PFSK-1 (cell line): ENCODE measurements around the gene AKAP6.

Experiments
- FOXP2 ChIP-seq: optimal IDR thresholded peaks from 2 replicates; pipeline ENCODE3; 2011; ENCODE audit warnings: borderline replicate concordance, control low read depth, inconsistent platforms; ENCODE audit not compliant: insufficient read depth; ENCODE audit errors: extremely low read length, extremely low read depth
- POLR2AphosphoS5 ChIP-seq: IDR thresholded peaks from 2 replicates; pipeline ENCODE4 v1.6.1; 2012; ENCODE audit warnings: low read depth, mild to moderate bottlenecking, control low read depth, low read length, moderate library complexity
- SIN3A ChIP-seq: IDR thresholded peaks from 2 replicates; pipeline ENCODE4 v1.6.1; 2012; ENCODE audit warnings: mild to moderate bottlenecking, low read length, moderate library complexity, borderline replicate concordance; ENCODE audit not compliant: insufficient read depth
- TAF1 ChIP-seq: IDR thresholded peaks from 2 replicates; pipeline ENCODE4 v1.6.1; 2012; ENCODE audit warnings: low read length, control low read depth, borderline replicate concordance; ENCODE audit not compliant: insufficient read depth
- TF ChIP-seq, protein P1 (sequence below), 2 experiments: IDR thresholded peaks; 2 replicates each; pipeline versions ENCODE4 v1.6.1 to v1.8.0; 2011 to 2012; ENCODE audit warnings: low read depth in 2 of 2, low read length in 2 of 2, control low read depth in 1 of 2, inconsistent platforms in 1 of 2, mild to moderate bottlenecking in 1 of 2, moderate library complexity in 1 of 2; ENCODE audit not compliant: insufficient read depth in 1 of 2

The AKAP6 gene

DNA sequence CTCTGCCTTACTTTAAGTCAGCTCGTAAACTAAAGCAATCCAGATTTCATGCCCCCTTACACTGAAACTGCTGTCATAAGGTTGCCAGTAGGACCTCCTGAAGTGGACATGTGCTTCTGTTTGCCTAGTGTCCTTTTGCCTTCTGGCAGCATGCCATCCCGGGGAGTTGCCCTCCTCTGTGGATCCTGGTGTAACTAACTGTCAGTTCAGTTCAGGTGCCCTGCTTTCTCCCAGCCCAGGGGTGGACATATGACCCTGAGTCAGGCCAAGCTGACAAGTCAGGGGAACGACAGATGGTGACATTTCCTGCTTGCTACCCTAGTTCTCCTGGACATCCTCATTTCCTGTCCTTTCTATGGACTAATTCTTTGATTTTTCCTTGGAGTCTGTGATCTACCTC is 25.6 kb downstream of the AKAP6 start:
- TF ChIP-seq TAF1 (no peak), POLR2AphosphoS5 (no peak), SIN3A (no peak), FOXP2 (no peak)
- TF ChIP-seq, protein P1, sequence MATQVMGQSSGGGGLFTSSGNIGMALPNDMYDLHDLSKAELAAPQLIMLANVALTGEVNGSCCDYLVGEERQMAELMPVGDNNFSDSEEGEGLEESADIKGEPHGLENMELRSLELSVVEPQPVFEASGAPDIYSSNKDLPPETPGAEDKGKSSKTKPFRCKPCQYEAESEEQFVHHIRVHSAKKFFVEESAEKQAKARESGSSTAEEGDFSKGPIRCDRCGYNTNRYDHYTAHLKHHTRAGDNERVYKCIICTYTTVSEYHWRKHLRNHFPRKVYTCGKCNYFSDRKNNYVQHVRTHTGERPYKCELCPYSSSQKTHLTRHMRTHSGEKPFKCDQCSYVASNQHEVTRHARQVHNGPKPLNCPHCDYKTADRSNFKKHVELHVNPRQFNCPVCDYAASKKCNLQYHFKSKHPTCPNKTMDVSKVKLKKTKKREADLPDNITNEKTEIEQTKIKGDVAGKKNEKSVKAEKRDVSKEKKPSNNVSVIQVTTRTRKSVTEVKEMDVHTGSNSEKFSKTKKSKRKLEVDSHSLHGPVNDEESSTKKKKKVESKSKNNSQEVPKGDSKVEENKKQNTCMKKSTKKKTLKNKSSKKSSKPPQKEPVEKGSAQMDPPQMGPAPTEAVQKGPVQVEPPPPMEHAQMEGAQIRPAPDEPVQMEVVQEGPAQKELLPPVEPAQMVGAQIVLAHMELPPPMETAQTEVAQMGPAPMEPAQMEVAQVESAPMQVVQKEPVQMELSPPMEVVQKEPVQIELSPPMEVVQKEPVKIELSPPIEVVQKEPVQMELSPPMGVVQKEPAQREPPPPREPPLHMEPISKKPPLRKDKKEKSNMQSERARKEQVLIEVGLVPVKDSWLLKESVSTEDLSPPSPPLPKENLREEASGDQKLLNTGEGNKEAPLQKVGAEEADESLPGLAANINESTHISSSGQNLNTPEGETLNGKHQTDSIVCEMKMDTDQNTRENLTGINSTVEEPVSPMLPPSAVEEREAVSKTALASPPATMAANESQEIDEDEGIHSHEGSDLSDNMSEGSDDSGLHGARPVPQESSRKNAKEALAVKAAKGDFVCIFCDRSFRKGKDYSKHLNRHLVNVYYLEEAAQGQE (IDR thresholded peaks at IDR 0.05; ENCODE audit: insufficient read depth in 1 of 2, low read depth in 2 of 2, low read length in 2 of 2), result no peak

DNA sequence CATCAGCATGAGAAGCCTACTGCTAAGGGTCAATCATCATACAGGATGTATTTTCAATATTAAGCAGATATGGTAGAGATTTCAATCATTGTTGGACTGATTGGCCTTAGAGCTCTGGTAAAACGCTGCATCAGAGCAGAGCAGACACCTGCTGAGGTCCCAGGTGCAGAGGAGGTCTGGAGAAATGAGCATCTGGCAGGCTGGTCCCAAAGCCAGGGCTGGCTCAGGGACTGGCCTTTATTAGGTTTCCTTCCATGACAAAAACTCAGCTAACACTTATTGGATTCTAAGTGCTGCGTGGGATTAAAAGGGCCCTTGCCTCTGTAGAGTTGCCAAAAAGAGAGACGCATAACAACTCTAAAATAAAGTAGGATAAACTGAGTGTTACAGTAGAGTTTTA is 29.7 kb downstream of the AKAP6 start:
- TF ChIP-seq TAF1, result no peak
- TF ChIP-seq FOXP2, result no peak
- no peak for TF ChIP-seq SIN3A
- TF ChIP-seq POLR2AphosphoS5, result no peak
- TF ChIP-seq, protein P1 (IDR thresholded peaks at IDR 0.05; ENCODE audit: insufficient read depth in 1 of 2, low read depth in 2 of 2, low read length in 2 of 2), result no peak

DNA sequence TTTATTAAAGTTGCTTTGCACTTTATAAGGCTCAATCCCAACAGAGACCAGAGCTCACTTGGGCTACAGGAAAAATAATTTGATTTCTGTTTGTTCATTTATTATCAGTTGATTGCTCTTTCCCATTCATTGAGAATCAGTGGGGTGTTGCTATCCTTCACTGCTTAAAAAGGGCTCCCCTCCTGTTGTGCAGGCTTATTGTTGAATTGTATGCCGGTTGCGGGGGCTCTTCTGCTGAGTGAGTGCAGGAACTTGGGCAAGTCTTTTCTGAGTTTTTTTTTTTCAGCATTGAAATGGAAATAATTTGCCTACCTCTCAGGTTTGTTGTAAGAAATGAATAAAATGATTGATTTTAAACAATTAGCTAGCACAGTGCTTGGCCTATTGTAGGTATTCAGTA is 32.6 kb downstream of the AKAP6 start:
- TF ChIP-seq FOXP2 (no peak), TAF1 (no peak), POLR2AphosphoS5 (no peak), SIN3A (no peak)
- TF ChIP-seq, protein P1 (IDR thresholded peaks at IDR 0.05; ENCODE audit: insufficient read depth in 1 of 2, low read depth in 2 of 2, low read length in 2 of 2), result no peak

DNA sequence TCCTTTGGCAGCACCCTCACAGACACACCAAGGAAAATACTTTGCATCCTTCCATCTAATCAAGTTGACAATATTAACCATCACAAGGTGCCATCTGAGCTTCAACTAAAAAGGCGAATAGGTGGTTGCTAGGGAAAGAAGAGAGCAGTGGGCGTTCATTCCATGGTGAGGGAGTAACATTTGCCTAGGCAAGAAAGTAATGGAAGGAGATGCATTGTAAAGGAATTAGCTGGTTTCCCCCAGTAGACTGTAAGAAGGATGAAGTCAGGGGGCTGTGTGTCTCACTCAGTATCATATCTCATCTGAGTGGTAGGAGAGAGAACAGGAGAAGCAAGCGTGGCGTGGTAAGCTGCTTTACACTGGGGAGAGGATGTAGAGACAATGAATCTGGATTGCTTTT is 34.7 kb downstream of the AKAP6 start:
- TF ChIP-seq POLR2AphosphoS5, result no peak
- TF ChIP-seq FOXP2, result no peak
- TF ChIP-seq, protein P1 (IDR thresholded peaks at IDR 0.05; ENCODE audit: insufficient read depth in 1 of 2, low read depth in 2 of 2, low read length in 2 of 2), result no peak
- no peak for TF ChIP-seq SIN3A

DNA sequence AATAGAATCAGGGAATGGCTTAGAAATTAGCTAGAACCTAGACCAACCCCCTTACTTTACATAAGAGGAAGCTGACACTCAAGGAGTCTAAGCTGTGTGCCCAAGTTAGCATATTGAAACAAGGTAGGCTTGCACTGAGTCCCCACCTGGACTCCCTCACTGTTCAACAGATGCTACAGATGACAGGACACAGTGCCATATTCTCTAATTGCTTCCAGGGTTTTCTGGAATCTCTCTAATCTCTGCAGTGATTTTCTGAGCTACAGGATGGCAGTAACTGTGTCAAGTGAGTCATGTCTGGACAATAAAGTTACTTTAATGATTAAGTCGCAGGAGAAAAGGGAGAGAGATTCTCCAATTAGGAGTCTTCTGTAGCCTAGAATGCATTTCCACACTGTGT is 35.8 kb downstream of the AKAP6 start:
- TF ChIP-seq TAF1, result no peak
- no peak for TF ChIP-seq POLR2AphosphoS5
- TF ChIP-seq, protein P1 (IDR thresholded peaks at IDR 0.05; ENCODE audit: insufficient read depth in 1 of 2, low read depth in 2 of 2, low read length in 2 of 2), result no peak
- no peak for TF ChIP-seq SIN3A
